ENCODE measurements around the gene TMCO4. TPM values are rescaled to one million over a fixed set of nuclear protein-coding genes. Genes with fewer than 3 reads are reported as not detected.

The TMCO4 gene
- total RNA-seq, 6 experiments from 2014 or later = 6.4 to 13.5 (median 9.8) TPM

DNA sequence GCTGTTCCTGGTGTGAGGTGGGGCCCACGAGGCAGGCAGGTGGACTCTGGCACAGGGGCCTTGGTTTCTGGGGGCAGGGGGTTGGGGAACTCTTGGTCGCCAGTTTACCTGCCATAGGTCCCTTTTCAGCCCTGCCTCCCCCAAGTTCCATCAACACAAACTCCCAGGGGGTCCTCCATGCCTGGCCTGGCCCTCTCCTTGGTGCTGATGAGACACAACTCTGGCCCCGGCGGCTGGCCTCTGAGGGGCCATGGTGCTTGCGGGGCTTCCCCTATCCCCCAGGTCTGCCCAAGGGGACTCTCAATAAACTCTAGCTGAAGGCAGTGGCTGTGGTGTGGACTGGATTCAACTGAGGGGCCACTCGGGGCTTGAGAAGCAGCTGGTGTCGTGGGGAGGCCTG, 119.1 kb downstream of the TMCO4 start:
- H3K27ac ChIP-seq = no peak overlapping the region
- no peak overlapping the region for H3K4me3 ChIP-seq
- H3K9me3 ChIP-seq = no peaks in the 10 kb centered on the region
- H3K27me3 ChIP-seq = no peaks in the 10 kb centered on the region
- 100% methylated on average over 2 of the region's 7 CpGs for WGBS (ENCODE audit: insufficient coverage, low coverage, low lambda C conversion rate, missing lambda C conversion rate)
- DNase-seq (no peak), ATAC-seq (no peak)
- TF ChIP-seq POLR2A (IDR thresholded peaks at IDR 0.05) = no peak
- TF ChIP-seq CTCF (IDR thresholded peaks at IDR 0.05) = no peak
- no peaks in the 10 kb centered on the region for H3K4me1 ChIP-seq
- intact Hi-C loops (cut with DNase I) = no loop called here
- no peaks in the 10 kb centered on the region for H3K36me3 ChIP-seq

- H3K27ac ChIP-seq = no peak overlapping the region
- DNase-seq (no peak), ATAC-seq (peak in 1 of 4 donors; percentile 7)
- intact Hi-C loops (cut with DNase I) = no loop called here
- H3K4me1 ChIP-seq = no peaks in the 10 kb centered on the region
- no peaks in the 10 kb centered on the region for H3K36me3 ChIP-seq
- H3K4me3 ChIP-seq = no peak overlapping the region
- WGBS (ENCODE audit: insufficient coverage, low coverage, low lambda C conversion rate, missing lambda C conversion rate) = no CpG with 5 or more reads among the region's 4 CpGs
- no peaks in the 10 kb centered on the region for H3K9me3 ChIP-seq
- no peaks in the 10 kb centered on the region for H3K27me3 ChIP-seq
- TF ChIP-seq POLR2A (IDR thresholded peaks at IDR 0.05) (no peak), CTCF (IDR thresholded peaks at IDR 0.05) (no peak)
Measured at GRCh38 chr1:19679691-19680090, 120.0 kb downstream of the TMCO4 start.

- intact Hi-C loops (cut with DNase I) = no loop called here
- no peak for ATAC-seq
- H3K4me1 ChIP-seq = no peaks in the 10 kb centered on the region
- H3K27ac ChIP-seq = no peak overlapping the region
- no peaks in the 10 kb centered on the region for H3K27me3 ChIP-seq
- 93% methylated on average over 3 of the region's 34 CpGs for WGBS (ENCODE audit: insufficient coverage, low coverage, low lambda C conversion rate, missing lambda C conversion rate)
- no peak overlapping the region for H3K4me3 ChIP-seq
- no peak for DNase-seq
- no peaks in the 10 kb centered on the region for H3K9me3 ChIP-seq
- no peak for TF ChIP-seq POLR2A (IDR thresholded peaks at IDR 0.05)
- TF ChIP-seq CTCF (IDR thresholded peaks at IDR 0.05) = no peak
- H3K36me3 ChIP-seq = no peaks in the 10 kb centered on the region
Measured at GRCh38 chr1:19678931-19679453, 120.7 kb downstream of the TMCO4 start.

DNA sequence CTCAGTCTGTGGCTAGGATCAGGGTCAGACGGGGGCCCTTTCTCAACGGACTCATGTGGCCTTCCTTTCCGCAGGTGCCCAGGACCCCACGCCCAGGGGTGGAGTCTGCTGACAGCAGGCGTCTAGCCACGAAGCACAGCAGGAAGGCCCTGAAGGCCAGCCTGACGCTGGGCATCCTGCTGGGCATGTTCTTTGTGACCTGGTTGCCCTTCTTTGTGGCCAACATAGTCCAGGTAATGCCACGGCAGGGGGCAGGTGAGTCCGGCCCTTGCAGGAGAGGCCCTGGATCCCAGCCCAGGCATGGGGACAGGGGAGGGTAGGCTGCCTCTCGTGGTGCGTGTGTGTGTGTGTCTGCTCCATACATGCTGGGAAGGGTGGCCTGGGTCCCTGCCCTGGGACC, 121.2 kb downstream of the TMCO4 start:
- ATAC-seq (peak in 2 of 4 donors; percentile 9 to 11), DNase-seq (no peak)
- WGBS (ENCODE audit: insufficient coverage, low coverage, low lambda C conversion rate, missing lambda C conversion rate) = no CpG with 5 or more reads among the region's 11 CpGs
- Histone ChIP-seq H3K27me3 (no peaks in the 10 kb centered on the region), H3K4me3 (no peak overlapping the region), H3K27ac (no peak overlapping the region), H3K36me3 (no peaks in the 10 kb centered on the region), H3K4me1 (no peaks in the 10 kb centered on the region), H3K9me3 (no peaks in the 10 kb centered on the region)
- TF ChIP-seq POLR2A (IDR thresholded peaks at IDR 0.05) (no peak), CTCF (IDR thresholded peaks at IDR 0.05) (no peak)
- intact Hi-C loops (cut with DNase I) = no loop called here

Measured in right lobe of liver (tissue), 6 donors.